Astrocyte of the cerebellum (primary cell): ENCODE data around the gene SH3RF3.

Experiments used
- DNase-seq: peaks from one replicate; pipeline ENCODE4 v3.0.0-alpha.2; 2011; ENCODE audit warnings: low read depth
- H3K4me3 ChIP-seq: 2 replicates; pipeline ENCODE4 v1.5.1; 2011; ENCODE audit warnings: mild to moderate bottlenecking, low read depth, low read length, moderate library complexity
- in situ Hi-C: cut with HindIII; loops from 2 replicates; pipeline ENCODE4 v1.10.0; 2017; ENCODE audit warnings: low sequenced_read_pairs
- TF ChIP-seq, protein P1 (sequence below): IDR thresholded peaks from 2 replicates; pipeline ENCODE4 v1.5.1; 2012; ENCODE audit warnings: low read length, low read depth, moderate library complexity, mild to moderate bottlenecking; ENCODE audit errors: missing control alignments

SH3RF3 gene

DNA sequence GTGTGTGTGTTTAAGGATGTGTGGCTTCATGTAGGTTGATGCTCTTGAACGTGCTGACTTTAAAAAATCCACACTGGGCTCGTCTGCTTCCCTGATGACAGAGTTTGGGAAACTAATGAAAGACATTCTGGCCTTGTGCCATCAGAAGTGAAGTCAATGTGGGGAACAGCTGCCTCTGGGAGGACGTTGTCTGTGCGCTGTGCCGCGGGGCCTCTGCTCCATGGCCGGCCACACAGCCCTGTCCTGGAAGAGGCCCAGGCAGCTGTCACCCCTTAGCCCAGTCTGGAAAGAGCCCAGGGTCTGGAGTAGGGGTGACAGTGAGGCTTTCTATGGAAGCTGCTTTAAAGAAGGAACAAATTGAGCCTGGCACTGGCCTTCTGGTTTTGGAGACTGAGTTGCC, 155.8 kb downstream of the SH3RF3 start:
- in situ Hi-C loops: loop anchor here (5.0 kb wide), 1 partner anchor 43 kb away; no protein-coding TSS in a partner anchor
- TF ChIP-seq, protein P1, sequence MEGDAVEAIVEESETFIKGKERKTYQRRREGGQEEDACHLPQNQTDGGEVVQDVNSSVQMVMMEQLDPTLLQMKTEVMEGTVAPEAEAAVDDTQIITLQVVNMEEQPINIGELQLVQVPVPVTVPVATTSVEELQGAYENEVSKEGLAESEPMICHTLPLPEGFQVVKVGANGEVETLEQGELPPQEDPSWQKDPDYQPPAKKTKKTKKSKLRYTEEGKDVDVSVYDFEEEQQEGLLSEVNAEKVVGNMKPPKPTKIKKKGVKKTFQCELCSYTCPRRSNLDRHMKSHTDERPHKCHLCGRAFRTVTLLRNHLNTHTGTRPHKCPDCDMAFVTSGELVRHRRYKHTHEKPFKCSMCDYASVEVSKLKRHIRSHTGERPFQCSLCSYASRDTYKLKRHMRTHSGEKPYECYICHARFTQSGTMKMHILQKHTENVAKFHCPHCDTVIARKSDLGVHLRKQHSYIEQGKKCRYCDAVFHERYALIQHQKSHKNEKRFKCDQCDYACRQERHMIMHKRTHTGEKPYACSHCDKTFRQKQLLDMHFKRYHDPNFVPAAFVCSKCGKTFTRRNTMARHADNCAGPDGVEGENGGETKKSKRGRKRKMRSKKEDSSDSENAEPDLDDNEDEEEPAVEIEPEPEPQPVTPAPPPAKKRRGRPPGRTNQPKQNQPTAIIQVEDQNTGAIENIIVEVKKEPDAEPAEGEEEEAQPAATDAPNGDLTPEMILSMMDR: no peak
- DNase-seq: peak; percentile 32
- H3K4me3 ChIP-seq: no peak overlapping the region

DNA sequence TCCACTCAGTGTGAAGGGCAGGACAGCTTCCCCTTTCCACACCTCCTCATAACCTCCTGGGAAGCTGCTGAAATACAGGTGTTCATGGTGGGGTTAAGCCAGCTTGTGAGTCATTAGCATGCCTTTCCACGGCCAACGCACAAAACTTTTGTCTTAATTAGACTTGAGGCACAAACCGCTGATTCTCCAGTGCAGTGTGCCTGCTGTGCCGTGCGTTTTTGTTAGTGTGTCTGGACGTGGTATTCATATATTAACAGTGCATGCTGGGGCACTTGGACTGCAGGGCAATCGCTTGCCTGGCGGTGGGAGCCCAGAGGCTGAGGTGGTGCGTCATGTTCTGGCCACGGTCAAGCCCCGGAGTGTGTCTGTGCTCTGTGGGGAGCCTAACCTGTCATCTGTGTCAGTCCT, 156.2 kb downstream of the SH3RF3 start:
- H3K4me3 ChIP-seq: no peak overlapping the region
- DNase-seq: peak; percentile 90
- TF ChIP-seq, protein P1: no peak
- in situ Hi-C loops: loop anchor here (5.0 kb wide), 1 partner anchor 43 kb away; no protein-coding TSS in a partner anchor

DNA sequence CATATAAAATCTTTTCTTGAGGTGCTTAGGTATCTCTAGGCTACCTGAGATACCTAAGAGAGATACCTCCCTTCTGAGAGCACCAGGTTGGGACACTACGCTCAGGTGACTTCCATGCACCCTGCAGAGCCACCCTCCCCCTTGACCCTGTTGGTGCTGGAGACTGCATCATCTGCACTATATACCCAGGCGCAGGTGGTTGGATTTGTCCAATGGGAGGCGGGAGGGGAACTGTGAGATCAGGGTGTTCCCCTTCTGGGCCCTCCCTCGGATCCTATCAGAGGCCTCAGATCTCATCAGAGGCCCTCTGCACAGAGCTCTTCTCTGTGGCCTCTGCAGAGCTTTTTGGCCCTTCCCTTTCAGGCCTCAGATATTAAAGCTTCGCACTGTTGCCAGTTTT, 158.4 kb downstream of the SH3RF3 start:
- TF ChIP-seq, protein P1: no peak
- no peak for DNase-seq

DNA sequence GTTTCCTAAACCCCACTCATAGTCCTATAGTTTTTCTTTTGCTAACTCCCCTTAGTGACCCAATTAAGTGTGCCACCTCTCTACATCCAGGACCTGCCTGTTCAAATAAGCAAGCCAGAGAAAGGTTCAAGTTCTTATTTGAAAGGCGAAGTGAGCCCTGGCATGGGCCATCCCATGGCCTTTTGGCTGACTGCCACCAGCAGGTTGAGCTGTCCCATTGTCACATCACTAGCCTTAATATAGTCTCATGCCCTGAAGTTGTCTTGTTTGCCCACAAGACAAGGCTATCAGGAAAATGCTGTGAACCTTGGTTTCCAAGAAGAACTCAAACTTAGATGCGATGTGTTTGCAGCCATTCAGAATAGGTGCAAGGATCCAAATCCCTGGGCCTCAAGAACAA, 158.8 kb downstream of the SH3RF3 start:
- in situ Hi-C loops: loop anchor here (5.0 kb wide), 1 partner anchor 46 kb away; no protein-coding TSS in a partner anchor

More for the DNA sequence above, 158.4 kb downstream of the SH3RF3 start:
- no peak overlapping the region for H3K4me3 ChIP-seq
- in situ Hi-C loops: loop anchor here (5.0 kb wide), 1 partner anchor 45 kb away; no protein-coding TSS in a partner anchor

DNA sequence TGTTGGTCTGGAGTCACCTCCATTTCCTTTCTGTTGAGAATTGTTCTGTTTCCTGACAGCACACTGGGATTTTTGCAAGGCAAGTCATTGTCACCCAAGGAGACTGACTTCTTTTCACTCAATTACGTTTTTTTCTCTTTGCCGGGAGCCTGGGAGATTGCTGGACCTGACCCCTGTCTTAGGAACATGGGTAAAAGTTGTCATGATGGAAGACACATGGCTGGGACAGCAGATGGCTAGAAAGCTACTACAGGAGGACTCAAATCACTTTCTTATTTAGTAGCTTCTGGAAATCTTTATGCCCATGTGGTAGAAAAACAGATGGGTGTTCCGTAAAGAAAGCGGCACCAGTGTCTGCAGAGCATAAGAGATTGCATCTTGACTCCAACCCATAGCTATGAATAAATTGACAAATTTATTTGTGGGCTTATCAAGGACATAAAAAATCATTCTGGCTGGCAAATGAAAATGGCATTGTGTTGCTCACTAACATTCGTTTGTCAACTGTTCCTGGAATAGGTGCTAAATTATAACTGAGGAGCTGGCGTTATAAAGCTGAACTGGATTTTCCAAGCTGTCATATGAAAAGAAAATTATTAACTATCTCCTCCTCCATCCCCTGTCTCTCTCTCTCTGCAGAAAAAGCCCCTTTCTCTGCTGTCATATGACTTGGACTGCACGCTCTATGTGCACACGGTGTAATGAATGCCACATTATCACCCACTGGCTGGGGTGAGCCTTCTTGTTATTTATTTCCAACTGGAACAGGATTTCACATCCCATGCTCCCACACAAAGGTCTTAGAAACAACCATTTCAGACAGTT, 159.8 kb downstream of the SH3RF3 start:
- TF ChIP-seq, protein P1: no peak
- DNase-seq: no peak
- no peak overlapping the region for H3K4me3 ChIP-seq
- in situ Hi-C loops: loop anchor here (5.0 kb wide), 1 partner anchor 46 kb away; no protein-coding TSS in a partner anchor

More for the DNA sequence above, 158.8 kb downstream of the SH3RF3 start:
- DNase-seq: no peak
- TF ChIP-seq, protein P1: no peak
- no peak overlapping the region for H3K4me3 ChIP-seq

DNA sequence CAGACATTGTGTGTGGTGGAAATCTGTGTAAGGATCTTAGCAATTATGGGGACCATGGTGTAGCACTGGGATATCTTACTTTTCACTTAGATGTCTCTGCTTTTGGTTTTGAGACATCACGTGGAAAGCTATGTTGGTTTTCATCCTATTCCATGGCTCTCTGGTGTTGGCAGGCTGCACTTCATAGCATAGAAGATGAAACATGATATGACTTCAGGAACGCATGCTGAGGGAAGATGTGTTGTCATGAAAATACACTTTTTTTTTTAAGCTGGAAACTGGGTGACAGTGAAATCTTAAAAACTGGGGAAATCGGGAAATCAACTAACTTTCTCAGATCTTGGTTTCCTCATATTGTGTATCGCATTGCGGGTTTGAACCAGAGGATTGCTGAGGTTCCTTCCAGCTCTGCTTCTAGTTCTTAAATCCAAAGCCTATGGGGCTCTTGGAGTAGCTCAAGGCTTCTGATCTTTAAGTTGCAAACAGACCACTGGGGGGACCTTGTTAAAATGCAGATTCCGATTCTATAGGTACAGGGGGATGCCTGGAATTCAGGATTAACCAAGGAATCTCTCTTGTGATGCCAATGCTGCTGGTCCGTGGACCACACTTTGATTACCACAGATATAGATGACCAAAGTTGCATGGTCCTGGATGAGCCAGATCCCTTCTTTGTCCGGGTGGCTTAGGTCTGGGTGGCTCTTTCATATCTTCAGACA, 160.7 kb downstream of the SH3RF3 start:
- in situ Hi-C loops: loop anchor here (5.0 kb wide), 1 partner anchor 47 kb away; no protein-coding TSS in a partner anchor
- TF ChIP-seq, protein P1: no peak
- no peak for DNase-seq
- H3K4me3 ChIP-seq: no peak overlapping the region
